ENCODE measurements around the gene TCP10L.
"Not testable (repeated sequence)": the region's sequence is repeated elsewhere in the genome, so short reads cannot be mapped to it uniquely, and the experiment has no call there.

TCP10L gene

DNA sequence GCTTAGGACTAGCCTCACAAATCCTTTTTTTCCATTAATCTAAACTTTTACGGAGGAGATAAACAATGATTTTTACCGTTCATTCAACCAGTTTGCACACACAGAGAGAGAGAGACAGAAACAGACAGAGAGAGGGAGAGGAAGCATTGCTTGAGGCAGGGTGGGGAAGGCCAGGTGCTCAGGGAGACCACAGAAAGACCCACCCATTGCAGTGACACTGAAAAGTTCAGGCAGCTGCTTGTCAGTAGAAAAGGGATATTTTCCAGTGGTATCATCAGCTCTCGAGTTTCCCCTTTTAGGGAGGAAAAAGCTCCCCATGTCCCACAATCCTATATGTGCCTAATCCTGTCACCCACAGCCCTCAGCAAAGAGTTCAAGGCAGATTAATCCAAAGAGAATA, 27.2 kb downstream of the TCP10L start:
- Mint-ChIP-seq H3K27ac (no peak overlapping the region), H3K9me3 (no peaks in the 10 kb centered on the region), H3K4me1 (no peaks in the 10 kb centered on the region), H3K4me3 (no peak overlapping the region), H3K36me3 (no peaks in the 10 kb centered on the region), H3K27me3 (peaks cover 9 to 18% of the 10 kb centered on the region in 2 donors)
- DNase-seq (no peak), ATAC-seq (replicated peaks) (no peak)

GRCh38 chr21:32554832-32555638, 30.3 kb downstream of the TCP10L start:
- no peaks in the 10 kb centered on the region for H3K9me3 Mint-ChIP-seq
- no peaks in the 10 kb centered on the region for H3K4me1 Mint-ChIP-seq
- no peak for DNase-seq
- no peak overlapping the region for H3K27ac Mint-ChIP-seq
- H3K4me3 Mint-ChIP-seq, result no peak overlapping the region
- no peak for ATAC-seq (replicated peaks)
- H3K27me3 Mint-ChIP-seq, result peaks cover 17 to 26% of the 10 kb centered on the region in 2 donors
- H3K36me3 Mint-ChIP-seq, result no peaks in the 10 kb centered on the region

DNA sequence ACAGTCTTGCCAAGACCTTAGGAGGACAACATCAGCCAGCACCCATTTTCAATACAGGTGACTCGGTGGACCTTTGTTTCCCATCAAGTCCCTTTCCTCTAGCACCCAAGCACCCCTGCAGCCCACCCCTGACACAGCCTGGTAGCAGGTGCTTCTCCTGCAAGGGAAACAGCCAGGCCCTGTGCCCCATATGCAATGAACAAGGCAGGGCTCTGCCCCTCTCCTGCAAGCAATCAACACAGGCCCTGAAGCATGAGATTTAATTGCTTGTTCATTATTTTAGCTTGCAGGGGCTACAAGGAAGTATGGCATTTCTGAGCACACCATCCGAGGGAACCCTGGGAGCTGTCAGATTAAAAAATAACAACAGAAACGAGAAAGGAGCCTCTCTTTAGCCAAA, 35.4 kb downstream of the TCP10L start:
- Mint-ChIP-seq H3K4me1 (no peaks in the 10 kb centered on the region), H3K9me3 (no peaks in the 10 kb centered on the region), H3K27me3 (peaks cover 29 to 47% of the 10 kb centered on the region in 2 donors), H3K27ac (no peak overlapping the region), H3K4me3 (no peak overlapping the region), H3K36me3 (no peaks in the 10 kb centered on the region)
- ATAC-seq (replicated peaks), result no peak
- DNase-seq, result no peak

- ATAC-seq (replicated peaks) (no peak), DNase-seq (no peak)
- Mint-ChIP-seq H3K27me3 (peaks cover 25 to 42% of the 10 kb centered on the region in 2 donors), H3K27ac (no peak overlapping the region), H3K4me1 (no peaks in the 10 kb centered on the region), H3K36me3 (no peaks in the 10 kb centered on the region), H3K9me3 (no peaks in the 10 kb centered on the region), H3K4me3 (no peak overlapping the region)
These were observed 35.9 kb downstream of the TCP10L start for GRCh38 chr21:32549440-32549839.

GRCh38 chr21:32548978-32549377, 36.3 kb downstream of the TCP10L start:
- peaks cover 25 to 42% of the 10 kb centered on the region in 2 donors for H3K27me3 Mint-ChIP-seq
- H3K27ac Mint-ChIP-seq, result no peak overlapping the region
- ATAC-seq (replicated peaks) (no peak), DNase-seq (no peak)
- H3K4me3 Mint-ChIP-seq, result no peak overlapping the region
- H3K36me3 Mint-ChIP-seq, result no peaks in the 10 kb centered on the region
- no peaks in the 10 kb centered on the region for H3K9me3 Mint-ChIP-seq
- no peaks in the 10 kb centered on the region for H3K4me1 Mint-ChIP-seq

DNA sequence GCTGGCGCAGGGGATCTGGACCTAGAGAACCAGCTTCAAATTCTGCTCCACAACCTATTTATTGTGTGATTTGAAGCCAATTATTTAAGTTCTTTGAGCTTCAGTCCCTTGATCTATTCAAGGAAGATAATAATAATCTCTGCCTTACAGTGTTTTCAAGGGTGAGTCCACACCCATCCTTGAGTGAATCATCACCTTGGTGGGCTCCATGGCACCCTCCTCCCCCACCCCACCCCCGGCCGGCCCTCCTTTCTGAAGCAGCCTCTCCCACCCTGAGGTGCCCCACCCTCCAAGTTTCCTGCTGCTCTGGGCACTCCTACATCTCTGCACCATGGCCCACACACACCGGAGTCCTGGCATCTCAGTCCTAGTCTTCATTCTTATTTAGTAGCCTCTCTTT, 38.3 kb downstream of the TCP10L start:
- ATAC-seq (replicated peaks), result no peak
- no peaks in the 10 kb centered on the region for H3K4me1 Mint-ChIP-seq
- H3K27me3 Mint-ChIP-seq, result peaks cover 25 to 42% of the 10 kb centered on the region in 2 donors
- no peak overlapping the region for H3K27ac Mint-ChIP-seq
- no peak for DNase-seq
- H3K36me3 Mint-ChIP-seq, result no peaks in the 10 kb centered on the region
- H3K4me3 Mint-ChIP-seq, result no peak overlapping the region
- no peaks in the 10 kb centered on the region for H3K9me3 Mint-ChIP-seq

DNA sequence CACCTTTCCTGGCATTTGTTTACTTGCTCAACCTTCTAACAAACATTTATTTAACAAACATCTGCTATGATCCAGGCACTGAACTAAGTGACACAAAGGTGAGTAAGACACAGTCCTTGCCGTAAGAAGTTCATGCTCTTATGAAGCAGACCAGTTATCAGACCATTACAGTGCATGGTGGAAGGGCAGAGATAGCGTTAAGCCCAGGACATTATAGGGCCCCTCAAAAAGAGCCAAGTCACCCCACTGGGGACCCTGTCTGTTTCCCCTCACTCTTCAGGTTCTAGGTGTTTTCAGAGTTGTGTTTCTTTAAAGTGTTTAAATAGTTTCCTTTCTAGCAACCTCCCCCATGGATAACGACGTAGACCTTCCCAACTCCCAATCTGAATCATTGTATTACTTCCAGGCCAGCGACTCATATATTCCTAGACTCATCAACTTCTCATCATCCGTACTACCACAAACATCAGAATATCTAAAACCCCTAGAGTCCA, 39.3 kb downstream of the TCP10L start:
- Mint-ChIP-seq H3K27ac (no peak overlapping the region), H3K4me1 (no peaks in the 10 kb centered on the region), H3K9me3 (no peaks in the 10 kb centered on the region), H3K4me3 (no peak overlapping the region), H3K27me3 (peaks cover 19 to 36% of the 10 kb centered on the region in 2 donors), H3K36me3 (no peaks in the 10 kb centered on the region)
- DNase-seq, result no peak
- no peak for ATAC-seq (replicated peaks)

GRCh38 chr21:32544697-32545096, 40.6 kb downstream of the TCP10L start:
- Mint-ChIP-seq H3K9me3 (no peaks in the 10 kb centered on the region), H3K27ac (no peak overlapping the region), H3K4me3 (no peak overlapping the region), H3K36me3 (no peaks in the 10 kb centered on the region), H3K27me3 (peaks cover 17 to 34% of the 10 kb centered on the region in 2 donors), H3K4me1 (no peaks in the 10 kb centered on the region)
- no peak for DNase-seq
- ATAC-seq (replicated peaks), result no peak

DNA sequence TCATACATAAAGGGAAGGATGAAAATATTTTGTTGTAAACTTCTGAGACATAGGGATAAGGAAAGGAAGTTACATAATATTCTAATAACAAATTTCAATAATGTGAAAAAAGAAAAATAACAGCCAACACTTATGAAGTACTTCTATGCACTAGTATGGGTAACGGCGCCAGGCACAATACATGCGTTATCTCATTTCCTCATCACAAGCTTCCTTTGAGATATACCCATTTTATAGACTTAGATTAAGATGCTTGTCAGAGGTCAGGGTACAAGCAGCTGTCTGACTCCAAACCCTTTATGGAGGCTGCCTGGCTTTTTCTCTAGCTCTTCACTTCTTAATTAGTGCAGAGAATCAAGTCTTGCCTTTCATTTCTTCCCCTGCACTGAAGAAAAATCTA, 41.3 kb downstream of the TCP10L start:
- ATAC-seq (replicated peaks), result no peak
- Mint-ChIP-seq H3K9me3 (no peaks in the 10 kb centered on the region), H3K36me3 (no peaks in the 10 kb centered on the region), H3K27me3 (peaks cover 16 to 30% of the 10 kb centered on the region in 2 donors), H3K4me3 (no peak overlapping the region), H3K4me1 (no peaks in the 10 kb centered on the region), H3K27ac (no peak overlapping the region)
- no peak for DNase-seq

DNA sequence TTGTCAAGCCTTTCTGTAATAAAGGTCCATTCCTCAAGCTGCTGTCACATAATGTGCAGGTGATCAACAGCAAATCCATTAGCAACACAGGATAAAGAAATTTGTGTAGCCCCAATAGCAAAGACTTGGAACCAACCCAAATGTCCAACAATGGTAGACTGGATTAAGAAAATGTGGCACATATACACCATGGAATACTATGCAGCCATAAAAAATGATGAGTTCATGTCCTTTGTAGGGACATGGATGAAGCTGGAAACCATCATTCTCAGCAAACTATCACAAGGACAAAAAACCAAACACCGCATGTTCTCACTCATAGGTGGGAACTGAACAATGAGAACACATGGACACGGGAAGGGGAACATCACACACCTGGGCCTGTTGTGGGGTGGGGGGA, 42.3 kb downstream of the TCP10L start:
- H3K4me1 Mint-ChIP-seq; DNase-seq; H3K36me3 Mint-ChIP-seq; H3K4me3 Mint-ChIP-seq; ATAC-seq (replicated peaks); H3K9me3 Mint-ChIP-seq; H3K27ac Mint-ChIP-seq: not testable (repeated sequence)
- H3K27me3 Mint-ChIP-seq, result peaks cover 18 to 21% of the 10 kb centered on the region in 2 donors

- H3K9me3 Mint-ChIP-seq, result no peaks in the 10 kb centered on the region
- no peaks in the 10 kb centered on the region for H3K36me3 Mint-ChIP-seq
- no peak overlapping the region for H3K4me3 Mint-ChIP-seq
- H3K27ac Mint-ChIP-seq, result no peak overlapping the region
- H3K4me1 Mint-ChIP-seq, result peaks cover 0 to 1% of the 10 kb centered on the region in 2 donors
- H3K27me3 Mint-ChIP-seq, result peaks cover 13 to 18% of the 10 kb centered on the region in 2 donors
- no peak for ATAC-seq (replicated peaks)
- DNase-seq, result no peak
These were observed 45.9 kb downstream of the TCP10L start for GRCh38 chr21:32539378-32539777.

DNA sequence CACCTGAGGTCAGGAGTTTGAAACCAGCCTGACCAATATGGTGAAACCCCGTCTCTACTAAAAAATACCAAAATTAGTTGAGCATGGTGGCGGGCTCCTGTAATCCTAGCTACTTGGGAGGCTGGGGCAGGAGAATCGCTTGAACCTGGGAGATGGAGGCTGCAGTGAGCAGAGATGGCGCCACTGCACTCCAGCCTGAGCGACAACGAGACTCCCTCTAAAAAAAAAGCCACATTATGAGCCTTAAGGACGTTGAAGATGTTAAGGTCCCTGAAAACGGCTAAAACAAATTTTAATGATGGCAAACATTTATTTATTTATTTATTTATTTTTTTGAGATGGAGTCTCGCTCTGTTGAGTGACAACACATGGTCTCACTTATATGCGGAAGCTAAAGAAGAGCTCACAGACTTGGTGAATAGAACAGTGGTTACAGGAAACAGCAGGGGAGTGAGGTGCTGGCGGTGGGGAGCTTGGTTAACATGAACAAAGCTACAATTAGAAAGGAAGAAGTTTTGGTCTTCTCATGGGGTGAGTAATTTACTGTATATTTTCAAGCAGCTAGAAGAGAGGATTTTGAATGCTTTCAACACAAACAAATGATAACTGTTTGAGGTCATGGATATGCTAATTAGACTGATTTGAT, 47.1 kb downstream of the TCP10L start:
- Mint-ChIP-seq H3K9me3 (peaks cover 0 to 2% of the 10 kb centered on the region in 2 donors), H3K27ac (no peak overlapping the region), H3K4me3 (no peak overlapping the region), H3K27me3 (peaks cover 13 to 18% of the 10 kb centered on the region in 2 donors), H3K36me3 (no peaks in the 10 kb centered on the region), H3K4me1 (peaks cover 0 to 1% of the 10 kb centered on the region in 2 donors)
- DNase-seq (no peak), ATAC-seq (replicated peaks) (no peak)

DNA sequence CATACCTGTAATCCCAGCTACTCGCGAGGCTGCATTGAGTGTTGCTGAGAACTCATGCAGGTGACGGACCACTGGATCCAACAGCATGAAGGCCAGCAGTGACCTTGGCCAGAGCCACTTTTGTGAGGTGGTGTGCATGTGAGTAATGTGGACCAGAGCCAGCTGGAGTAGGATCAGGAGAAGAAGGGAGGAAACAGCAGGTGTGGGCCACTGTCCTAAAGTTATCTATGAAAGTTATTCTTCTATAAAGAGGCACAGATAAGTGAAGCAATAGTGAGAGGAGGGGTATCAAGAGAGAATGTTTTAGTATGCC, 47.8 kb downstream of the TCP10L start:
- no peak for ATAC-seq (replicated peaks)
- H3K9me3 Mint-ChIP-seq, result peaks cover 0 to 6% of the 10 kb centered on the region in 2 donors
- H3K36me3 Mint-ChIP-seq, result no peaks in the 10 kb centered on the region
- peaks cover 0 to 1% of the 10 kb centered on the region in 2 donors for H3K4me1 Mint-ChIP-seq
- DNase-seq, result no peak
- no peak overlapping the region for H3K4me3 Mint-ChIP-seq
- peaks cover 13 to 18% of the 10 kb centered on the region in 2 donors for H3K27me3 Mint-ChIP-seq
- H3K27ac Mint-ChIP-seq, result no peak overlapping the region

DNA sequence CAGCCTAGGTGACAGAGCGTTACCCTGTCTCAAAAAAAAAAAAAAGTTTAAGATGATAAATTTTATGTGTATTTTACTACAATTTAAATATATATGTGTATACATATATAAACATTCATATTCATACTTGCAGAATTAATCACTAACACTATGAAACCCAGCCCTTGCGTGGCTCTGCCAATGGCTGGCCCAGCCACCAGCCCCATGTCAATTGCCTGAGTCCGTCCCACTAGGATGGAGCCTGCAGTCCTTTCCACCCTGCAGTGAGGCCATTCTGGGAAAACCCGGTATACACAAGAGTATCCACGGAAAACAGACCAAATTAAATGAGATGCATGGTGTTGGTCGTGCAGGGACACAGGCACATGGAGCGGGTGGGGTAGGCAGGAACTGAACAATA, 49.7 kb downstream of the TCP10L start:
- Mint-ChIP-seq H3K4me3 (no peak overlapping the region), H3K4me1 (peaks cover 0 to 1% of the 10 kb centered on the region in 2 donors), H3K9me3 (peaks cover 2 to 10% of the 10 kb centered on the region in 2 donors), H3K36me3 (no peaks in the 10 kb centered on the region), H3K27ac (no peak overlapping the region), H3K27me3 (peaks cover 13 to 18% of the 10 kb centered on the region in 2 donors)
- DNase-seq, result no peak
- no peak for ATAC-seq (replicated peaks)

GRCh38 chr21:32534113-32534512, 51.2 kb downstream of the TCP10L start:
- Mint-ChIP-seq H3K4me3 (no peak overlapping the region), H3K36me3 (no peaks in the 10 kb centered on the region), H3K4me1 (peaks cover 0 to 1% of the 10 kb centered on the region in 2 donors), H3K9me3 (peaks cover 5 to 10% of the 10 kb centered on the region in 2 donors), H3K27ac (no peak overlapping the region), H3K27me3 (peaks cover 12 to 18% of the 10 kb centered on the region in 2 donors)
- no peak for ATAC-seq (replicated peaks)
- no peak for DNase-seq

Measured in stimulated activated naive B cell treated with anti-CD40 and anti-IgM and Interleukin-4, amounts not matched to agents 10 μg/mL and 1 μg/mL and 100 μg/mL, for 72 hours (primary cell).